HG02763 (cell line): ENCODE results near the gene GNPTG.

Experiments
- ATAC-seq: cut with Tn5 transposase; IDR thresholded peaks from one replicate; pipeline ENCODE4 v1.9.1; 2021; ENCODE audit warnings: mild to moderate bottlenecking, moderate library complexity; ENCODE audit not compliant: unreplicated experiment

GNPTG gene

DNA sequence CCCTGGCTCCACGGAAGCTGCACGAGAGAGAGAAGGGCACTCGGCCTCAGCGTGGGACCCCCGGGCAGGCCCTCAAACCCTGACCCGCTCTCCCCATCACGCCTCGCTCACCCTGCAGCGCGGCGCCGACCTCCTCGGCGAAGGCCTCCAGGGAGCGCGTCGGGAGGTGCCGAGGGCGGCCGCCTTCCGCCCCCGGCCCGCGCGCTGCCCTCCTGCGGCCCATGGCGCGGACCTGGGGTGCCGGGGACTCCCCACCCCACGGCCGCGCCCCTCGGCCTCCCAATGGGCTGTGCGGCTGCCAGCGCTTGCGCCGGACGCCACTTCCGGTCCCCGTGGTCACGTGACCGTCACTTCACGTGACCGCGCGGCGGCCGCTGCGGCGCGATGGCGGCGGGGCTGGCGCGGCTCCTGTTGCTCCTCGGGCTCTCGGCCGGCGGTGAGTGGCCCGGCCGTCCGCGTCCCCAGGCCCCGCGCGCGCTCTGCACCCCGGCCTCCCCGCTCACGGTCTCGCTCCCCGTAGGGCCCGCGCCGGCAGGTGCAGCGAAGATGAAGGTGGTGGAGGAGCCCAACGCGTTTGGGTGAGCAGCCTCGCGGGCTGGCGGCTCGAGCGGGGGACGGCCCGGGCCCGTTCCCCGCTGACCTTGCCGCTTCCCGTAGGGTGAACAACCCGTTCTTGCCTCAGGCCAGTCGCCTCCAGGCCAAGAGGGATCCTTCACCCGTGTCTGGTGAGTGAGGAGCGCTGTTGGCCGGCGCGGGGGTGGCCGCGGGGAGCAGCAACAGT lies at the start of gene GNPTG, which contains the start of gene TSR3:
Gene GNPTG (plus strand): TSS at position 350 of the 781 bp plus-strand sequence. CDS start 35 bp downstream, at position 385.
Gene TSR3 (minus strand): TSS at position 297 of the 781 bp plus-strand sequence. CDS start 74 bp downstream, at position 223.
- peak; percentile 77 for ATAC-seq

DNA sequence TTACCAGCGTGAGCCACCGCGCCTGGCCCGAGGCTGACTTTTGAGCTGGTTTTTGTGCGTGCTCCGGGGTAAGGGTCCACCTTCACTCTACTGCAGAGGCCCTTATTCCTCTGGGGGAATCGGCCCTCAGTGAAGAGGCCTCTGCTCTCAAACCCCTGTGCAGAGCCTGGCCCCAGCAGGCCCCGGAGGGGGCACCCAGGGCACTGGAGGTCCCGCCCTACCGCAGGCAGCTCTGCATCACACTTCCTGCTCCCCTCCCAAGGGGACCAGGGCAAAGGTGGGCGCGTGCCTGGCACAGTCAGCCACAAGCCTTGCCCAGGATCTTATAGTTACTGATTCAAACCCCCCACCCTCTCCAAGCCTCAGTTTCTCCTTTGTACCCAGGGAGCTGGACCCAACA lies 45.9 kb upstream of the GNPTG start:
- no peak for ATAC-seq

DNA sequence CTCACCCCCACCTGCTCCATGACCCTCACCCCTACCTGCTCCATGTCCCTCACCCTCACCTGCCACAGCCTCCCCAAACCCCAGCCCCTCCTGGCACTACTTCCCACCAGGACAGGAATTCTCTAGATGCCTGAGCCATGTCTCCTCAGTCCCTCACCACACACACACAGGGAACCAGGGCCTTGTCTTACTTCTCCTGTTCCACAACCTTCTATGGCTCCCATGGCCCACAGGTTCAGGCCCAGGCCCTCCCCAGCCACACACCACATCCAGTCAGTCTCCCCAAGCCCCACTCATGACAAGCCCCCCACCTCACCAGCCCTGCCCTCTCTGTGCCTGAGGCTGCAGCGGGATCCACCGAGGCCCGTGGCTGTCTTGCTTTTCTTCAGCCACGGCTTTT lies 45.4 kb upstream of the GNPTG start:
- ATAC-seq = no peak

DNA sequence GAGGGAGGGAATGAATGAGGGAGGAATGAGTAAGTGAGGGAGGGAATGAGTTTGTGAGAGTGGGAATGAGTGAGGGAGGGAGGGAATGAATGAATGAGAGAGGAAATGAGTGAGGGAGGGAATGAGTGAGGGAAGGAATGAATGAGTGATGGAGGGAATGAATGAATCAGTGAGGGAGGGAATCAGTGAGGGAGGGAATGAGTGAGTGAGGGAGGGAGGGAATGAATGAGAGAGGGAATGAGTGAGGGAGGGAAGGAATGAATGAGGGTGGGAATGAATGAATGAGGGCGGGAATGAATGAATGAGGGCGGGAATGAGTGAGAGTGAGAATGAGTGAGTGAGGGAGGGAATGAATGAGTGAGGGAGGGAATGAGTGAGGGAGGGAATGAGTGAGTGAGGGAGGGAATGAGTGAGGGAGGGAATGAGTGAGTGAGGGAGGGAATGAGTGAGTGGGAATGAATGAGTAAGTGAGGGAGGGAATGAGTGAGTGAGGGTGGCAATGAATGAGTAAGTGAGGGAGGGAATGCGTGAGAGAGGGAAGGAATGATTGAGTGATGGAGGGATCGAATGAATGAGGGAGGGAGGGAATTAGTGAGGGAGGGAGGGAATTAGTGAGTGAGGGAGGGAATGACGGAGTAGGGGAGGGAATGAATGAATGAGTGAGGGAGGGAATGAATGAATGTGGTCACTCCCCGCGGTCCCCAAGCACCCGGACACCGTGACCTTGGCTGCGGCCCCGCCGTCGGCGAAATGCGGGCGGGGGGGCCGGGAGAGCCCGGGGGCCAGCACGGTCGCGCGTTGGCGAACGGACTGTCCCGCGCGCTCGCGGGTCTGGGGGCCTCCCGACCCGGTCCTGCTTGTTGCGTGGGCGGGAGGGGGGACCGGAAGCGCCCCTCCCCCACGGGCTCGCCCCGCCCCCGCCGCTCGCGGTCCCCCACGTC lies 43.4 kb upstream of the GNPTG start:
- no peak for ATAC-seq

DNA sequence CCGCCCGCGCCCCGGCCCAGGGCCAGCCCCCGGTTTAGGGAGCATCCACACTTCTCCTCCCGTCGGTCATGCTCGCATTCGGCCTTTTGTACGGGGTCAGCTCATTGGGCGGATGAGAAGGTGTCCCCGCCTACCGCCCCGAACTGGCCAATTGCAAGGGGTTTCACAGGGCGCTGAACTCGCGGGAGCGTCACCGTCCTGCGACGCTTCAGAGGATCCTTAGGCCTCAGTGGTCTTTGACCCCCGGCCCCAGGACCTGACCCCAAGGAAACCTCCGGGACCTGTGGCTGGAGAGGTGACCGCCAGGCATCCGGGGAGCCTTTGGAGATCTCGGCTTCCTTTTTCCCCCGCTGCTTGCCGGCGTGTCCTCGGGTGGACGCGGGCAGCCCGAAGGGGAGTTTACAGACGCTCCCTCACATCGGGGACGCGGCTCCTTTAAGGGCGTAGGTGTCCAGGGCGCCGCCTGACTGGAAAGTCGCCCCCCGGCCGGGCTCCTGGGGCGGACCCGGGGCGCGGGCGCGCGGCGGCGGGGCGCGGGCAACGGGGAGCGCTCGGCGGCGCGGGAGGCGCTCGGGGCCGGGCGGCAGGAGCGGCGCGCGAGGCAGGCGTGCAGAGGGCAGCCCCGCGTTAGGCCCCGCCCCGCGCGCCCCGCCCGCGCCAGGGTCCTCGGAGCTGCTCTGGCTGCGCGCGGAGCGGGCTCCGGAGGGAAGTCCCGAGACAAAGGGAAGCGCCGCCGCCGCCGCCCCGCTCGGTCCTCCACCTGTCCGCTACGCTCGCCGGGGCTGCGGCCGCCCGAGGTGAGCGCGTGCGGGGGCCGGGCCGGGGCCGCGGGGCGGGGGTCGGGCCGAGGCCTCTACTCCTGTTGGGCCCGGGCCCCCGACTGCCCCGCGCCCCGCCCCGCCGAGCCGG lies 42.5 kb upstream of the GNPTG start, which contains the start of gene UBE2I:
Gene UBE2I (plus strand): TSS at position 660 of the 909 bp plus-strand sequence. CDS start 4,395 bp downstream, outside the sequence.
- ATAC-seq = peak; percentile 65

DNA sequence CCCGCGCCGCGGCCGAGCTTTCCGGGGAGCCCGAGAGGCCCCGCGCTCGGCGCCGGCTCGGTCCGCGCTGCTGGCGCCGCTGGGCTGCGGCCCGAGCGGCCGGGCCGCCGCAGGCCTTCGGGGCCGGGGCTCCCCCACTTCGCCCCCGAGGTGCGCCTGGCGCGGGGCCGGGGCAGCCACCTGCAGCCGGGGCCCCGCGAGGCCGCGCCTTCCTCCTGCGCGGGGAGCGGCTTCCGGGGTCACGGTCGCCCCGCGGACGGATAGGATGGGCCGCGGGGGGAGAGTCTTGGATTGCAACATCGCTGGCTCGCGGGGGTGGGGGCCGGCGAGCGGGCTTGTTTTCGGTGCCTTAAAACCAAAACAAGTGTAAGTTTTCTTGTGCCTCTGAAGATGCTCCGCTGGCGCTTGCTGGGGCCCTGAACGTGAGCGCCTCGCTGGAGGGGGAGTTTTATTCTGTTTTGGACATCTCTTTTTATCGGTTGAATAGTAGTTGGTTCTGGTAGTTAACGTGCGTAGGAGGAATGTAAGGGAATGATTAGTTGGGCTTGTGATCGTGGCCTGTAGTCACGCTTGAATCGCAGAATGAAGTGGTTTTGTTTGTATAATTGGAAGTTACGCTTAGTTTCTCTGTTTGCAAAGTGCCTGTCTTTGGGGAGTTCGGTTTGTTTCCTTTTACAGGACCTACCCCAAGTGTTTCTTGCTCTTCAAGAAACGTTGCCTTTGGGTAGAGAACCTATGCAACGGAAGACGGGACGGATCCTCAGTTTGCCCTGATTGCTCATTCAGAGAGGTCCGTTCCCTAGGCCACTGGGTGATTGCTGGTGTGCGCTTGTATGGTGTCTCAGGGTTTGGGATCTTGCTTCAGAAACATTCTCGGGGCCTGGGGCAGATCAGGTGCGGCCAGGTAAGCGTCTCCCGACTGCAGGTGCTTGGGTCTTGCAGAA lies 41.6 kb upstream of the GNPTG start:
- ATAC-seq = peak; percentile 6

DNA sequence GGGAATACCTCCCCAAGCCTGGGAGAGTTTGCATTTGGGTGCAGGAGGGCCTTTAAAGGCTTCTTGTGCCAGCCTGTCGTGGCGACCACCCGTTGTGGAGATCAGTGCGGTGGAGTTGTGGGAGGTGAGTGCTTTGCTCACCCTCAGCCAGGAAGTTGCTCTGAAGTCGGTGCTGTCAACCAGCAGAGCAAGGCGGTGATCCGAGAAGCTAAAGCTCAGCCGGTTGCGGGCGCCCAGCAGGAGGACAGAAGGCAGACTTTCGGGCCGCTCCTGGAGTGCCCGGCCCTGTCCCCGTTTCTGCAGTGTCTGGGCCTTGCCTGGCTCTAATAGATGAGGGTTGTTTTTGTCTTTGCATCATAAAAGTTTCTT lies 40.9 kb upstream of the GNPTG start:
- no peak for ATAC-seq

DNA sequence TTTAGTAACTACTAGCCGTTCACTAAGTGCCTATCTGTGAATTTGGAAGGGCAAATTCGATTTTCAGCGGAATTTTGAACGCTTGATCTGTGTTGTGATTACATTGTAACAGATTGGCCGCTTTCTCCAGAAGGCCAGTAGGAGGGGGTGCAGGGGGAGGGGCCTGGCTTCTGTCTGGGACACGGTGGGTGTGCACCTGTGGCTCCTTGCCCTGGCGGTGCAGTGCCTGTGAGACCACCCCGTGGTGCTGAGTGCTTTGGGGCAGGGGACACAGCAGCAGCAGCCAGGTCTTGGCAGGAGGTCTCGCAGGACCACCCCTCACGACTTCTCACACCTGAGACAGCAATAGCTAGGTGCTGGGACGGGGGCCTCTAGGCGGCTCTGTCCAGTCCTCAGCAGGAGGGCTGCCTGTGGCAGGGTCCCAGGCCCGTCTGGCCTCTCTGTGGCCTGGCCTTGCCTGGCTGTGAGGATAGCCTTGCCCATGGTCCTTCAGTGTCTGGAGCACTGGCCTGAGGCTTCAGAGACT lies 40.5 kb upstream of the GNPTG start:
- ATAC-seq = no peak

DNA sequence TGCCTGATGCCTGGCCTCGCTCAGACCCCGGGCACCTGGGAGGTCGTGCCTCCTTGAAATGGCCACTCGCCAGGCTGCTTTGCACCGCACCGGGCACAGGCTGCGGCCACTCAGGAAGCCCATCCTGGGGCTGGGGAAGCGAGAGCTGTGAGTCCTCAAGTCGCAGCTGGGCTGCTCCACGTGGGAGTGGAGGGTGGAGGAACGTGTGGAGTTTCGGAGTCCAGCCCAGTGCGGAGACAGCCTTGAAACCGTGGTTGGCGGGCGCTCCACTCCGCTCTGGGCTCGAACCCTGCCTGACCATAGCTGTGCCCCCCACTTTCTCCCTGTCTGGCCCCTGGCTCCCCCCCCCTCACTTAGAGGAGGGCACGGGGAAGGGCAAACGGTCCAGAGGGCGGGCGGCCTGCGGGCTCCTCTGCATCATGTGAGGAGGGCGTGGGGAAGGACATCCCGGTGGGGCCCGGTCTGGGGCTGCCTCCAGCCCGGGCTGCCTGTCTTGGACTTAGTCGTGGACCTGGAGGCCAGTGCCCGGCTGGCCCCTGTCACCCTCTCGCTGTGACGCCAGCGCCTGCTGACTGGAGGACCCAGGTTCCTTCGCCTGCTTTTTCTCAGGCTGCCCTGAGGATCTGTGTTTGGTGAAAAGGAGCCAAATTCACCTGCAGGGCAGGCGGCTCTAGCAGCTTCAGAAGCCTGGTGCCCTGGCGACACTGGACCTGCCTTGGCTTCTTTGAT lies 39.8 kb upstream of the GNPTG start:
- ATAC-seq = no peak

DNA sequence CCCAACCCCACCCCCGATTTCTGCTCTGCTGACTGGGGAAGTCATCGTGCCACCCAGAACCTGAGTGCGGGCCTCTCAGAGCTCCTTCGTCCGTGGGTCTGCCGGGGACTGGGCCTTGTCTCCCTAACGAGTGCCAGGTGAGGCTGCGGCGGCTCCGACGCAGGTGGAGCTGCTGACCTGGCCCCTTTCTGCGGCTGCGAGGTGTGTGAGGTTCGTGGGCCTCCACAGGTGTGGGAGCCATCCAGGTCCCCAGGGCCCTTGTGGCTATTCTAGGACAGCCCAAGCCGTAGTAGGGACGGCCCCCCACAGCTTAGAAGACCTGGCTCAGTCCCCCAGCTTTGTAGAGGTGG lies 39.3 kb upstream of the GNPTG start:
- no peak for ATAC-seq

DNA sequence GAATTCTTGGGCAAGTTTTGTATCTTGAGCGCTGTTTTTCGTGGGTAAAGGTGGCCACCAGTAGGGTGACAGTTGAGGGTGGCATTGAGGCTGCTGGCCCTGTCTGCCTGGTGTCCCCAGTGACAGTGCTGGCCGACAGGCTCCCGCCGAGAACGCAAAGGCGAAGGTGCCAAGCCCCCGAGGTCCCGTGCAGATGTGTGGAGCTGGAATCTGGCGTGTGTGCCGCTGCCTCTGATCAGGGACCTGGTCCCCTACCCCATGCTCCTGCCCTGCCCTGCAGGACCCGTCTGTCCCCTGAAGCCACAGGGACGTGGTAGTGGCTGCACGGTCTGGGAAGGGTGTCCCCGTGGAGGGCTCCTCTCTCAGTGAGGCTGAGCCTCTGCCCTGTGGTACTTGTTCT lies 38.8 kb upstream of the GNPTG start:
- ATAC-seq = no peak

DNA sequence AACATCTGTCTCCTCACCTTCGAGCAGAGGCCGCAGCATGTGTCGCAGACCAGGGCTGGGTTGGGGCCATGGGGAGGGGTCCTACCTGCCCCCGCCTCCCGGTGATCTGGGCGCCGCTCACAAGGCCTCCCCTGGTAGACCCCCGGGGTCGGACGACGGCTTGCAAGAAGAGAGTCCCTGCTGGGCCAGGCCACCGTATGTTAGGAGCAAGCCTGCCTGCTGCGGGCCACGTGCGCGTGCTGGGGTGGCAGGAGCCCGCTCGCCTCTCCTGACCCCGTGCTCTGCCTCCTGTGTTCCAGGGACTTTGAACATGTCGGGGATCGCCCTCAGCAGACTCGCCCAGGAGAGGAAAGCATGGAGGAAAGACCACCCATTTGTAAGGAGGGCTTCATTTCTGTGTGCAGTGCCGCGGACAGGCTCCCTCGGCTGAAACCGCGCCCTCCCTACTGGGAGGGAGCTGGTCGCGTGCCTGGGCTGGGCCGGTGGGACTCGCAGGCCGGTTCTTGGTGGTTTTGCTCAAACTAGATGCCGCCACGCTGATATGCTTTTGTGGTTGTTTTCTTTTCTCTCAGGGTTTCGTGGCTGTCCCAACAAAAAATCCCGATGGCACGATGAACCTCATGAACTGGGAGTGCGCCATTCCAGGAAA lies 37.9 kb upstream of the GNPTG start:
- no peak for ATAC-seq

DNA sequence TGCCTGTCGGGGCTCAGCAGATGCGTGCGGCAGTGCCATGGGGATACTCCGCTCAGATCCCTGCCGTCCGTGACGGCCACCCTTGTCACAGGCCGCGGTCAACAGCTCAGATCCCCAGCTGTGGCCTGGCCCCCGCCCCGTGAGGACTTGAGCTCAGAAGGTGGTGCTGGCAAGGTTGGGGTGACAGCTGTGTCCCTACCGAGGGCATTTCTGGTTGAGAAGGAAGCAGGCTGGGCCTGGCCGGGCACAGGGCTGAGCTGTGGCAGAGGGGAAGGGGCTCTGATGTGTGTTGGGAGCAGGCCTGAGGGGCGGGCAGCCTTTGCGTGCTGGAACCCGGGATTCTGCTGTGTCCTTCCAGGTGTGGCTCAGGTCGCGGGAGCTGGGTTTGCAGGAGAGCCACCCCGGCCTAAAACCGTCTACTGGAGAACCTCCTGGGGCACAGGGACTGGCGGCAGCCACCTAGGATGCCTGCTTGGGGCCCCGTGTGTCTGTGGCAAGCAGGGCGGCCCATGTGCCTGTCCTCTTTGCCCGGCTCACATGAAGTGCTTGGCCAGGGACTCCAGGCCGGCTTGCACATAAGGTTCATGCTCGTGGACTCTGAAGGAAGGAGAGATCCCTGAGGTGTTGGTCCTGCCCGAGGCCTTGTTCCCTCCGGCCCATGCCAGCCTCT lies 37.2 kb upstream of the GNPTG start:
- ATAC-seq = no peak

DNA sequence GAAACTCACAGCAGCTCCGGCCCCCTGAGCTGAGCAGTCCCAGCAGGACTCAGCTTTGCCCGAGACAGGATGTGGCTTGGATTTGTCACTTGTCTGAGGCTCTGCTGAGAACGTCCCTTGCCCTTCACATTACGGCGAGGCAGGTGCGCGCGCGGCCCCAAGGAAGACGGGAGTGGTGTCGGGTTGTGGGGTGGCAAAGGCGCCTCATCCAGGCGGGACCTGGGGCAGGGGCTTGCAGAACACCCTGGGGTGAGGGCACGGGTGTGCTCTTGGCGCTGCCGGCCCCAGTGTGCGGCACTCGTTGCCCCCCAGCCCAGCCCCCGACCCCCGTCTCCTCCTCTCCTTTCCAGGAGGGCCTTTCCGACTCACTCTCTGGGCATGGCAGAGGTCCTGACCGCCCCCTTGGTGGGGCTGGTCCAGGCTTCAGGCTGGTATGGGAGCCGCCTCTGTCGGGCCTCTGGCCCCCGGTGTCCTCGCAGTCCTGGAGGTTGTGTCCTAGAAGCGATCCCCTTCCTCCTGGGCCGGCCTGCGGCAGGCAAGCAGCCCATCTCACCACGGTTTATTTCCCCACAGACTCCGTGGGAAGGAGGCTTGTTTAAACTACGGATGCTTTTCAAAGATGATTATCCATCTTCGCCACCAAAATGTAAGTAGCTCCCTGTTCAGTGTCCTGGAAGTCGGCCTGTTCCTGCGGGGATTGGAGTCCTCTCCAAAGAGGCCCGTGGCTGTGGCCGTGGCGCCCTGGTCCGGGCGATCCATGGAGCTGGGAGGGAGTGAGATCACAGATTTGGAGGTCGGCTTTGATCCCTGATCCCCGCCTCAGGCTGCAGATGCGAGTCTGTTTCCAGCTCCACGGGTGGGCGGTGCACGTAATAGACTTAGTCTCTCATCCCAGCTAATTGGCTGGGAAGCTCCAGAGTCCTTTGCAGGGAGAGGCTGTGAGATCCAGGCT lies 36.4 kb upstream of the GNPTG start:
- ATAC-seq = no peak

DNA sequence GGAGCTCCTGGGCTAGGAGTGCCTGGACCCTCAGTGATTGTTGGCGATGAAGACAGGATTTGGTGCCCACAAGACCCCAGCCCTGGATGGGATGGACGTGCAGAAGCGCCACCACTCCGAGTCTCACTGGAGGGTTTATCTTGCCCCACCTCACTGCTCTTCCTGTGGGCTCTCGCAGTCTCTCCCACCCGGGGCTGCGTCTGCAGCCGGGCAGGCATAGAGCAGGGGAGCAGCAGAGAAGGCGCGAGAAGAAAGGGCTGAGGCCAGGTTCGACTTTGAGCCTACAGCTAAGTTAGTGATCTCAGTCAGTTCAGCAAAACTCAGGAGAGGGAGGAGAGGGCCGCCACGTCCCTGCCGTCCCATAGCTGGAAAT lies 35.7 kb upstream of the GNPTG start:
- no peak for ATAC-seq

DNA sequence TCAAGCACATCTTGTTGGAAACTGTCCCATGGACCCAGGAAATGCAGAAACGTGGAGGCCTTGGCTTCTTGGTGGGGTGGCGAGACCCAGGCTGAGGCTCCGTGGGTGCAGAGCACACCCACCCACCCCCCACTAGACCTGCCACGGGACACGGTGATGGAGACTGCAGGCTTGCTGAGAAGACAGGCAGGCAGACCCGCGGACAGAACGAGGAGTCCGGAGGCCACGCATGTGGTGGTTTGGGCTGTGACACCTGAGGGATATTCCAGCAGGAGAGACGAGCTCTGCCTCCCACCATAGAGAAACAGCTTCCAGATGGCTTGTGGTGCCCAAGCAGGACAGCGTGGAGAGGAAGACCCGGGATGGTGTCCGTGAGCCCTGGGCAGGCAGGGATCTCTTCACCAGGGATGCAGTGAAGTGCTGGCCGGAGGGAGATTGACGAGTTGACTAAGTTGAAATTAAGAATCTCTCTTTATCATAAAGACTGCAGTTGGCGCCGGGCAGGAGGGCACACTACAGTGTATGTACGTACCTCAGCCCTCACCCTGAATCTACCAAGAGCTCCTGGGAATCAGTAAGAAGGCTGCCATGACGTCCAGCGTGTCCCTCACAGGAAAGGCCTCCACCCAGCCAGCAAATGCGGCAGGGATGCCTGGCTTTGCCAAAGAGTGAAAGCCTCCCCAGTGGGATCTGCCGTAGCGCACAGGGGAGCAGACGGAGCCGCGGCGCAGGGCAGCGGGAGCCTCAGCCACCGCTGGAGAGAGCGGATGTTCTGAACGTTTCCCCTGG lies 34.1 kb upstream of the GNPTG start:
- no peak for ATAC-seq
